Urothelium cell line (cell line): ENCODE results near the gene ARHGEF17.
A peak's percentile ranks its signal among the peaks of the same experiment; 100 is the strongest.

ENCODE experiments used
- DNase-seq: peaks from one replicate; pipeline ENCODE4 v3.0.0; 2011; ENCODE audit warnings: low spot score, mixed read lengths
- FAIRE-seq: peaks from 2 replicates; lab custom pipeline; 2011; peaks lifted over from hg19 to GRCh38; lab: Jason Lieb, UNC

ARHGEF17 gene

GRCh38 chr11:73311394-73311869, 3.4 kb downstream of the ARHGEF17 start:
- FAIRE-seq: no peak
- DNase-seq: no peak

GRCh38 chr11:73312036-73312435, 4.0 kb downstream of the ARHGEF17 start:
- no peak for FAIRE-seq

GRCh38 chr11:73312851-73313327, 4.8 kb downstream of the ARHGEF17 start:
- no peak for FAIRE-seq

More at GRCh38 chr11:73312036-73312435, 4.0 kb downstream of the ARHGEF17 start:
- no peak for DNase-seq

GRCh38 chr11:73313652-73314051, 5.6 kb downstream of the ARHGEF17 start:
- FAIRE-seq (no peak), DNase-seq (no peak)

More at GRCh38 chr11:73312851-73313327, 4.8 kb downstream of the ARHGEF17 start:
- no peak for DNase-seq

GRCh38 chr11:73314117-73314961, 6.3 kb downstream of the ARHGEF17 start:
- FAIRE-seq (no peak), DNase-seq (peak; percentile 74)

- FAIRE-seq (no peak), DNase-seq (no peak)
These were observed 7.4 kb downstream of the ARHGEF17 start for GRCh38 chr11:73315293-73316020.

- no peak for FAIRE-seq
These were observed 8.3 kb downstream of the ARHGEF17 start for GRCh38 chr11:73316422-73316821.

GRCh38 chr11:73317373-73317772, 9.3 kb downstream of the ARHGEF17 start:
- no peak for FAIRE-seq

More at GRCh38 chr11:73316422-73316821, 8.3 kb downstream of the ARHGEF17 start:
- DNase-seq: no peak

GRCh38 chr11:73317803-73318202, 9.7 kb downstream of the ARHGEF17 start:
- DNase-seq: no peak

More at GRCh38 chr11:73317373-73317772, 9.3 kb downstream of the ARHGEF17 start:
- DNase-seq: no peak

GRCh38 chr11:73318501-73319011, 10.5 kb downstream of the ARHGEF17 start:
- FAIRE-seq (no peak), DNase-seq (no peak)

More at GRCh38 chr11:73317803-73318202, 9.7 kb downstream of the ARHGEF17 start:
- no peak for FAIRE-seq

- FAIRE-seq: no peak
- DNase-seq: no peak
These were observed 12.9 kb downstream of the ARHGEF17 start for GRCh38 chr11:73320763-73321603.

- FAIRE-seq (no peak), DNase-seq (peak; percentile 39)
These were observed 13.7 kb downstream of the ARHGEF17 start for GRCh38 chr11:73321604-73322381.

- no peak for FAIRE-seq
- no peak for DNase-seq
These were observed 14.6 kb downstream of the ARHGEF17 start for GRCh38 chr11:73322382-73323306.

GRCh38 chr11:73323464-73323863, 15.4 kb downstream of the ARHGEF17 start:
- FAIRE-seq: no peak

GRCh38 chr11:73324116-73324515, 16.0 kb downstream of the ARHGEF17 start:
- FAIRE-seq (no peak), DNase-seq (no peak)

More at GRCh38 chr11:73323464-73323863, 15.4 kb downstream of the ARHGEF17 start:
- DNase-seq: peak; percentile 70

- FAIRE-seq: no peak
These were observed 16.6 kb downstream of the ARHGEF17 start for GRCh38 chr11:73324665-73325035.

GRCh38 chr11:73325036-73325981, 17.2 kb downstream of the ARHGEF17 start:
- FAIRE-seq (no peak), DNase-seq (no peak)

More at GRCh38 chr11:73324665-73325035, 16.6 kb downstream of the ARHGEF17 start:
- DNase-seq: no peak
